ENCODE data around the gene KHSRP. TPM values are rescaled to one million over a fixed set of nuclear protein-coding genes. Genes with fewer than 3 reads are reported as not detected.

The KHSRP gene
- total RNA-seq, 1 donor from 2014 or later = 81.9 TPM

DNA sequence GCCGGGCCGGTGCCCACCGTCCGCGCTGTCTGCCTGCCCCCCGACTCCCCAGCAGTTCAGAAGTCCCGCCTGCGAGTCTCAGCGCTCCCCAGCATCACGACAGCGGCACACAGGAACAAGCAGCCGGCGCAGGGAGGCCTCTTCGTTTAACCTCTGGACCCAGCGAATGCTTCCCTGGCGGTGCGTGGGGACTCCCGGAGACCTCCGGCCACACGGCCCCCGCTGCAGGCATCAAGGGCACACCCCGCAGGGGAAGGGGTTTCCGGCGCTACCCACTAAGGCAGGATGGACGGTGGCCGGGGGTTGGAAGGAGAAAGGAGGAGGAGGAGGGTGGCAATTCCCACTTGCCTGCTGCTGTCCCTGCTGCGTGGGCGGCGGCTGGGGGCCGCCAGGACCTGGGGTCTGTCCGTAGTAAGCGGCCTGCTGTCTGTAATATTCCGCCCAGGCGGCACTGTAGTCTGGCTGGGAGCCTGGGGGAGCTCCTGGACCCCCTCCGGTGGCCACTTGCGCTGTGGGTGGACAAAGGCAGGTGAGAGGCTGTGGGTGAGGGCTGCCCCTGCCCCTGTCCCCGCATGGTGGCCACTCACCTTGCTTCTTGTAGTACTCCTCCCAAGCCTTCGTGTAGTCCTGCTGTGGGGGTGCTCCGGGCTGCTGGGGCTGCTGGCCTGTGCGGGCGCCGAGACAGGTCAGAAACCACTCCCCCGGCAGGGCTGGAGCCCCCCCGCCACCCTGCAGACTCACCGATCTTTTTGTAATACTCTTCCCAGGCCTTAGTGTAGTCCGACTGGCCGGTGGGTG, 9.6 kb downstream of the KHSRP start:
- Histone ChIP-seq H3K4me3 (no peak overlapping the region), H3K27ac (replicated peaks) (no peak overlapping the region), H3K9me3 (replicated peaks) (no peaks in the 10 kb centered on the region), H3K36me3 (peaks cover 60% of the 10 kb centered on the region), H3K4me1 (peaks cover 19% of the 10 kb centered on the region), H3K27me3 (ENCODE audit: low read depth) (no peaks in the 10 kb centered on the region)
- intact Hi-C loops (cut with micrococcal nuclease) = no loop called here
- TF ChIP-seq, protein P1, sequence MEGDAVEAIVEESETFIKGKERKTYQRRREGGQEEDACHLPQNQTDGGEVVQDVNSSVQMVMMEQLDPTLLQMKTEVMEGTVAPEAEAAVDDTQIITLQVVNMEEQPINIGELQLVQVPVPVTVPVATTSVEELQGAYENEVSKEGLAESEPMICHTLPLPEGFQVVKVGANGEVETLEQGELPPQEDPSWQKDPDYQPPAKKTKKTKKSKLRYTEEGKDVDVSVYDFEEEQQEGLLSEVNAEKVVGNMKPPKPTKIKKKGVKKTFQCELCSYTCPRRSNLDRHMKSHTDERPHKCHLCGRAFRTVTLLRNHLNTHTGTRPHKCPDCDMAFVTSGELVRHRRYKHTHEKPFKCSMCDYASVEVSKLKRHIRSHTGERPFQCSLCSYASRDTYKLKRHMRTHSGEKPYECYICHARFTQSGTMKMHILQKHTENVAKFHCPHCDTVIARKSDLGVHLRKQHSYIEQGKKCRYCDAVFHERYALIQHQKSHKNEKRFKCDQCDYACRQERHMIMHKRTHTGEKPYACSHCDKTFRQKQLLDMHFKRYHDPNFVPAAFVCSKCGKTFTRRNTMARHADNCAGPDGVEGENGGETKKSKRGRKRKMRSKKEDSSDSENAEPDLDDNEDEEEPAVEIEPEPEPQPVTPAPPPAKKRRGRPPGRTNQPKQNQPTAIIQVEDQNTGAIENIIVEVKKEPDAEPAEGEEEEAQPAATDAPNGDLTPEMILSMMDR (IDR thresholded peaks at IDR 0.05; ENCODE audit: borderline replicate concordance) = no peak
- DNase-seq = no peak

DNA sequence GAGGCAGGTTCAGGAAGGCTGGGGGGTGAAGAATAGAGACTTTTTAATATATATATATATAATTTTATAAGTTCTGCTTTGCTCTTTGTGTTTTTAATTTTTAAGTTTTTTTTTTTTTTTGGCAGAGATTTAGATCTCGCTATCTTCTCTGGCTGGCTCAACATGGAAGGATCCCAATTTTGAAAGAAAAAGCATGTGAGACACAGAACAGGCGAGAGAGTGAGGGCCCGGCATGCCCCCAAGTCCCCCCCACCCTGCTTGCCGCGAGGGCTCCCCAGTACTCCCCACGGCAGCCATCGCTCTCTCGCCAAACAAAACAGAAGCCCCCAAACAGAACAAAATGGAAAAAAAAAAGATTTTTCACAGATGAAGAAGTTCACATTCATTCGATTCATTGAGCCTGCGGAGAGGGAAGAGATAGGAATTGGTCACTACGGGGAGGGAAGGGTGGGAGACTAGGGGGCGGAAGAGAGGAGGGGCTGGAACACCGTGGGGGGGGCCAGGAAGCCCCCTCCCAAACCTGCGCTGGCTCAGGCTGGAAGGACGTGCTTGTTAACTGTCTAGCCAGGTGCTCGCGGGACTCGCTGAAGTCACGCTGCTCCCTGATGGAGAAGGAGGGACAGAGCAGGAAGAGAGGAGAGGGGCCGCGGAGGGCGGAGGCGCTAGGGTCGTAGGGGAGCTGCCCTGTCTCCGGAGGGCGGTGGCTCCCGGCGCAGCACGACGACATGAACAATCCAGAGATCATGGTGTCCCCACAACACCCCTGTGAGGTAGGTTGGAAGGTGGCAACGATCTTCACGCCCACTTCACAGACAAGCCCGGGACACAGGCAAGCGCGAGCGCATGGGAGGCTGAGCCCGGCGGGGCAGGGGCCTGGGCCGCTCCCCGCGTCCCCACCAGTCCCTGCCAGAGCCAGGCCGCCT, 10.6 kb downstream of the KHSRP start:
- no peak for DNase-seq
- TF ChIP-seq, protein P1 (IDR thresholded peaks at IDR 0.05; ENCODE audit: borderline replicate concordance) = no peak
- no peaks in the 10 kb centered on the region for H3K9me3 ChIP-seq (replicated peaks)
- H3K4me3 ChIP-seq = no peak overlapping the region
- H3K27ac ChIP-seq (replicated peaks) = peak overlapping the region; percentile 30
- intact Hi-C loops (cut with micrococcal nuclease) = no loop called here
- no peaks in the 10 kb centered on the region for H3K27me3 ChIP-seq (ENCODE audit: low read depth)
- H3K4me1 ChIP-seq = peaks cover 19% of the 10 kb centered on the region
- peaks cover 50% of the 10 kb centered on the region for H3K36me3 ChIP-seq

DNA sequence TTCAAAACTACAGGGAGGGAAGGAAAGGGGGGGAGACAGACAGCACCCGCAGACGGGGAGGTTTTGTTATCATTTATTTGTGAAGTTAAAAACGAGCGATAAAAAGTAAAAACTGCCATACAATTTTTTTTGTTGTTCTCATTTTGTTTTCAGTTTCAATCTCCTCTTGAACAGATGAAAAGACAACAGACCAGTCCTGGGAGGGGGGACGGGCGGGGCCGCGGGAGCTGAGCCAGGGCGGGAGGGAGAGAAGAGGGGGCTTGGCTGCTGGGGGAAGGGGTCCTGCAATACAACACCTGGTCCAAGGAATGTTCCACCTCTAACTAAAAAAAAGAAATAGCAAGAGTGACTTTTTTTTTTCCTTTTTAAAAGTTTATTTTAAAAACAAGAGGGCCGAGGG, 11.3 kb downstream of the KHSRP start:
- TF ChIP-seq, protein P1 (IDR thresholded peaks at IDR 0.05; ENCODE audit: borderline replicate concordance) = no peak
- DNase-seq = no peak
- Histone ChIP-seq H3K36me3 (peaks cover 43% of the 10 kb centered on the region), H3K4me1 (peaks cover 19% of the 10 kb centered on the region), H3K9me3 (replicated peaks) (no peaks in the 10 kb centered on the region), H3K4me3 (no peak overlapping the region), H3K27me3 (ENCODE audit: low read depth) (no peaks in the 10 kb centered on the region), H3K27ac (replicated peaks) (peak overlapping the region; percentile 30)
- intact Hi-C loops (cut with micrococcal nuclease) = no loop called here

DNA sequence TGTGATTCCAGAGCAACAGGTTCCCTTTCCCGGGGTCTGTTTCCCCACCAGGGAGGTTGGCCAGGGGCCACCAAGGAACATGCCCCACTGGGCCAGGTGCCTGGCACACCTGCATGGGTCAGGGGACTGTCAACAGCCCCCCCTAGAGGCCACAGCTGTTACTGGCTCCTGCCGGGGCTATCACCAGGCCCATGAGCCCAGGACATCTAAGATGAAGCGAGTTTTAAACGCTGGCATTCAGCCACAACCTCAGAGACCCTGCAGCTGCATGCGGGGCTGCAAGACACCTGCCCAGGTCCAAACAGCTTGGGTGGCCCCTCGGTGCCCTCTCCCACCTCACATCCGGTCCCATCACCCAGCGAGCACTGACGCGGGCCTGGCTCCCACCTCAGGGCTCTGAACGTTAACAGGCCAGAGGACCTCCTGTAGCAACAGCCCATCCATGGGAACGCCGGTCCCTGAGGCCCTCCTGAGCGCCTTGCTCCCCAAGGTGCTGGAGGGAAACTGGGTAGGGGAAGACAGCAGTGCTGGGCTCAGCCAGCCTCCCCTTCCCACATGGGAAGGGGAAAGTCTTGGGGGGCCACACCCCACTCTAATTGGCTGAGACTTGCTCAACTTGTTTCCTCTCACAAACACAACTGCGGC, 12.0 kb downstream of the KHSRP start:
- H3K27me3 ChIP-seq (ENCODE audit: low read depth) = no peaks in the 10 kb centered on the region
- no peaks in the 10 kb centered on the region for H3K9me3 ChIP-seq (replicated peaks)
- intact Hi-C loops (cut with micrococcal nuclease) = no loop called here
- no peak for DNase-seq
- H3K4me1 ChIP-seq = peaks cover 19% of the 10 kb centered on the region
- peaks cover 36% of the 10 kb centered on the region for H3K36me3 ChIP-seq
- no peak overlapping the region for H3K4me3 ChIP-seq
- TF ChIP-seq, protein P1 (IDR thresholded peaks at IDR 0.05; ENCODE audit: borderline replicate concordance) = peak; percentile 60
- peak overlapping the region; percentile 30 for H3K27ac ChIP-seq (replicated peaks)

DNA sequence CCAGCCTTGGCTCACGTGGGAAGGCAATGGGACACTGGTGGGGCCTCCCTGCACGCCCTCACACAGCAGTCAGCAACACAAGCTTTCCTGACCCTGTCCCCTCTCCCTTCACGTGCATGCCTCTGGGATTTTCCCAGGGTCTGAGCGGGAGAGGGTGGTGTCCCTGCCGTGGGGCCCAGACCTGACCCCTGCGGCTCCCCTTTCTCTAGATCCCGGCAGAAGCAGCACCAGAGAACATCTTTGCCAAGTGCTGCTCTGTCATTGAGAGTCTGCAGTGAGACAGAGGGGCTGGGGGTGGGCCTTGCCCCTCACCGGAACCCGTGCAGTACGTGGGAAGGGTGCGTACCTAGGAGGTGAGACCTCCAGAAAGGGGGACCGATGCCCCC, 12.6 kb downstream of the KHSRP start:
- no peak for DNase-seq
- Histone ChIP-seq H3K27me3 (ENCODE audit: low read depth) (no peaks in the 10 kb centered on the region), H3K9me3 (replicated peaks) (no peaks in the 10 kb centered on the region), H3K4me3 (no peak overlapping the region), H3K4me1 (peaks cover 19% of the 10 kb centered on the region), H3K36me3 (peaks cover 31% of the 10 kb centered on the region), H3K27ac (replicated peaks) (peak overlapping the region; percentile 30)
- TF ChIP-seq, protein P1 (IDR thresholded peaks at IDR 0.05; ENCODE audit: borderline replicate concordance) = no peak
- intact Hi-C loops (cut with micrococcal nuclease) = no loop called here
